LNCAP (cell line): ENCODE measurements around the gene CSF1R.
A peak's percentile ranks its signal among the peaks of the same experiment; 100 is the strongest.

ENCODE experiments used
- TF ChIP-seq, protein P1 (sequence below): fragments of 450-650 bp; IDR thresholded peaks from 2 replicates; pipeline ENCODE4 v1.5.1; 2017; ENCODE audit warnings: mild to moderate bottlenecking

Gene CSF1R

DNA sequence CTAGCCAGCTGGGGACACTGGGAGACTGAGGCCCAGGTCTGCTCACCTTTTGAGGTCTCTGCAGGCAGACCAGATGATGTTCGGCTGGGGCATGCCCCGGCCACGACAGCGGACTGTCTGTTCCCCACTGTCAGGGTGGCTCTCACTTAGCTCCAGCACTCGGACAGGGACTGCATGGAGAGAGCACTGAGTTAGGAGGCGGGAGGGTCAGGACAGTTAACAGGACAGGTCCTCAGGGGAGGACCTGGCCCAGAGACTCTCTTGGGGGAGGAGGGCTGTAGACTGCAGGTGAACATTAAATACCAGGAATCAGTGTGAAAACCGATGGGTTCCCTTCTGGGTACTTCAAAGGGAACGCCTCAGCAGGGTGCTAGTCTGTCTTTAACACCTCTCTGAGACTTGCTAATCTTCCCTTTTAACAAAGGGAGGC, 44.2 kb upstream of the CSF1R start:
- TF ChIP-seq, protein P1, sequence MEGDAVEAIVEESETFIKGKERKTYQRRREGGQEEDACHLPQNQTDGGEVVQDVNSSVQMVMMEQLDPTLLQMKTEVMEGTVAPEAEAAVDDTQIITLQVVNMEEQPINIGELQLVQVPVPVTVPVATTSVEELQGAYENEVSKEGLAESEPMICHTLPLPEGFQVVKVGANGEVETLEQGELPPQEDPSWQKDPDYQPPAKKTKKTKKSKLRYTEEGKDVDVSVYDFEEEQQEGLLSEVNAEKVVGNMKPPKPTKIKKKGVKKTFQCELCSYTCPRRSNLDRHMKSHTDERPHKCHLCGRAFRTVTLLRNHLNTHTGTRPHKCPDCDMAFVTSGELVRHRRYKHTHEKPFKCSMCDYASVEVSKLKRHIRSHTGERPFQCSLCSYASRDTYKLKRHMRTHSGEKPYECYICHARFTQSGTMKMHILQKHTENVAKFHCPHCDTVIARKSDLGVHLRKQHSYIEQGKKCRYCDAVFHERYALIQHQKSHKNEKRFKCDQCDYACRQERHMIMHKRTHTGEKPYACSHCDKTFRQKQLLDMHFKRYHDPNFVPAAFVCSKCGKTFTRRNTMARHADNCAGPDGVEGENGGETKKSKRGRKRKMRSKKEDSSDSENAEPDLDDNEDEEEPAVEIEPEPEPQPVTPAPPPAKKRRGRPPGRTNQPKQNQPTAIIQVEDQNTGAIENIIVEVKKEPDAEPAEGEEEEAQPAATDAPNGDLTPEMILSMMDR, result no peak

DNA sequence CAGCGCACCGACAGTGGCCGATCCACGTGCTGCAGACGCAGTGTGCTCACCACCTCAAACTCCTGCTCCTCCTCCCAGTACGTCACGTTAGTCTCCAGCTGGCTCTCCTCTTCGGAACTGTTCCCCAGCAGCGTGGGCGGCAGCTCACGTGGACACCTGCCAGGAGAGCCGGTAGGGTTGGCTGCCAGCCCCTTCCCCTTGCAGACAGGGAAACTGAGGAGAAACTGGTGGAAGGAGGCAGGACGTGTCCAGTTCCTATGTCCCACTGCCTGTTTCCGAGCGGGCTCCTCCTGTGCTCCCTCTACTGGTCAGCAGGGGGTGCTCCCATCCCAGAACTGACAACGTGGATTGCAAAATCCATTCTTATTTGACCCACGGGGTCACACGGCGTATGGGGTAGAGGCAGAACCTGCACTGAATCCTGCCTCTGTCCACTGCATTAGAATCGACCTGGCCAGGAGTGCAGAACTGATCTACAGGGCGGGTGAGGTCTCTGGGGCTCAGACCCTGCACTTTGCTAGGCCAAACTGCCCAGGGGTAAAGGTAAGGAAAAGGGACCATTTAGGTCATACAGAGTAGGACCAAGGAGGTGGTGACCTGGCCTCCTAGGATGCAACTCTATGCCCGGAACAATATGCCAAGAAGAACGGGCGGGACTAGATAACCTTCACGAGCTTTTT, 43.6 kb upstream of the CSF1R start:
- TF ChIP-seq, protein P1, result peak; percentile 94

DNA sequence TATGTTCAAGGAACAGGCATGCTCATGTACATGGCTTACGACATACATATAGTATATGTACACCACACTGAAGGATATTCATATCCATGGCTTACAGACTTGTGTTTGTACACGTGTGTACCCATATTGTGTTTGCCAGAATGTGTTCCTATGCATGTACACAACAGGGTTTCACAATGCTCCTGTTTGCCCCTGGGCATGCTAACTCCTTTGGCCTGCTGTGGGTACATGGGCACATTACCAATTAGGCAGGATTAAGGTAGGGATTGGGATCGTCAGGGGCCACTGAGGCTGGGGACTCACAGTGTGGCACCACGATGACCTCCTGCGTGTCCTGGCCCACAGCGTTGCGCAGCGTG, 43.1 kb upstream of the CSF1R start:
- TF ChIP-seq, protein P1, result no peak

DNA sequence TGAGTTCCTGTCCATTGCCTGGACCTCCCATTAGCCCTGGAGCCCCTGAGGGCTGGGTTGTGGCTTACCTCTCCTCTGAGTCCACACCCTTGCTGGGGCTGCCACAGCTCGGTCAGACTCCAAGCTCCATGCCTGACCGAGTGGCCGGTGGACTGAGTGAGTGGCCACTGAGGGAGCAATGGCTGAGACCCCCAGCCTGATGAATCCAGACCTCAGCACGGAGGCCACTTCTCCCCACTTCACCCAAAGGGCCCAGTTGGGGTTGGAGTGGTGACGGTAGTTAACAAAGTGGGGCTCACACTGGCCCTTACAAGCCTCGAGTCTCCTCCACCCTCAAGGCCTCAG, 40.5 kb upstream of the CSF1R start:
- TF ChIP-seq, protein P1, result no peak

DNA sequence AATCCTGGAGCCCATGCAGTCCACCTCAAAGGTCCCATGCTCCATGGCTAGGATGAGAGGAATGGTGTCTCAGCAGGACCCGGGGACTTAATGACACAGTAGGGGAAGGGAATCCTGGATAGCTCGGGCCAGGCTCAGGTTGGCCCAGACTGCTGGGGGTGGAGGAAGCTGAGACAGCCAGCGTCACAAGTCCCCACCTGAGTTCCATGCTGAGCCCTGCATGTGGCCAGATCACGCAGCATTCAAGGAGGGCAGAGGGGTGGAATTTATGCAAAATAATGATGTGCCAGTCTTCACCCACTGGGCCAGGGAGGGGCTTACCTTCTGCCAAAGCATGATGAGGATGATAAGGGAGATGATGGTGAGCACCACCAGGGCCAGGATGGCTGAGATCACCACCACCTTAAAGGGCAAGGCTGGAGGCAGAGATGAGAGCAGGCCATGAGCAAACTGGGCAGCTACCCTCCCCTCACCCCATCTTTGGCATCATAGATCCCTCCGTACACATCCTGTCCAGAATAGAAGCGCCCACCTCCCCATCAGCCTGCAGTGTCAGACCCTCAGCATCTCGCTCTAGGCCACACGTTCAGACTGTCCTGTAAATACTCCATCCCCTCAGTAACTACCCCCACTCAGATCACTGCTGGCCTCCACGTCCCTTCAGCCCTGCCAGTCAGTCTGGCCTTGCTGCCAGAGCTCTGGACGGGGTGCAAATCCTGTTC, 40.0 kb upstream of the CSF1R start:
- TF ChIP-seq, protein P1, result no peak

DNA sequence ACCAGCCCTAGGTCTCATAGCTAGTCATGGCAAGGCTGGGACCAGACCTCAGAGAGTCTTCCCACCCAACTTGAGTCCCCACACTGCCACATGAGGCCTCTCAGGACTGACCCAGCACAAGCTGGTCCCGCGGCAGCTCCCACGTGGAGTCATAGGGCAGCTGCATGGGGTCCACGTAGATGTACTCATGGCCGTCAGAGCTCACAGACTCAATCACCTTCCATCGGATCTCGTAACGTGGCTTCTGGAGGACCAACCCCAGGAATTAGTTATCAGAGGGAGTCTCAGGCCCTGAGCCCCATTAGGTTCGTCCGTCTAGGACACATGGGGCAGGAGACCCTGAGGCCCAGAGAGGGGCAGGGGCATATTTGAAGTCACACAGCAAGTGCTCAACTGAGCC, 39.0 kb upstream of the CSF1R start:
- TF ChIP-seq, protein P1, result no peak

DNA sequence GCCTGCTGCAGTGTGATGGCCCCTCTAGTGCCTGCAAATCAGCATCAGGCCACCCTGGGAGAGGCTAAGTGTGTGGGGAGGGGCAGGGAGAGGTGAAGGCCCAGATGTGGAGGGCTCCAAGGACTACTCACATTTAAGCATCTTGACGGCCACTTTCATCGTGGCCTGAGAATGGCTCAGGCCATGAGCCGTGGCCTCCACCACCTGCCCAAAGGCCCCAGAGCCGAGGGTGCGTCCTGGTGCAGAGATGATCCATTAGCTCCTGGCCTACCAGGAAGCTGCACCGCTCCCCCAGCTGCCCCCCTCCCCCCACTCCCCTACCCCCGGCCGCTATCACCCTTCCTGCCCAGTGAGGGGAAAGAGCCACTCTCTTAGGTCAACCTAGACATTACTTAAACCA, 38.2 kb upstream of the CSF1R start:
- TF ChIP-seq, protein P1, result no peak
